Ishikawa (cell line): Measurements from ENCODE around the gene TMEM120A.
A peak's percentile ranks its signal among the peaks of the same experiment; 100 is the strongest.

Experiments used
- CEBPB ChIP-seq: IDR thresholded peaks from 2 replicates; pipeline ENCODE4 v1.6.1; 2012
- CREB1 ChIP-seq: IDR thresholded peaks from 2 replicates; pipeline ENCODE4 v1.6.1; 2012; ENCODE audit warnings: low read depth
- EGR1 ChIP-seq: IDR thresholded peaks from 2 replicates; pipeline ENCODE4 v1.6.1; 2012
- EP300 ChIP-seq: IDR thresholded peaks from 2 replicates; pipeline ENCODE4 v1.6.1; 2012; ENCODE audit warnings: borderline replicate concordance
- FOXM1 ChIP-seq: IDR thresholded peaks from 2 replicates; pipeline ENCODE4 v1.6.1; 2012; ENCODE audit warnings: low read depth, borderline replicate concordance
- MAX ChIP-seq: IDR thresholded peaks from 2 replicates; pipeline ENCODE4 v1.6.1; 2012
- NFIC ChIP-seq: IDR thresholded peaks from 2 replicates; pipeline ENCODE4 v1.6.1; 2012
- RAD21 ChIP-seq: IDR thresholded peaks from 2 replicates; pipeline ENCODE4 v1.6.1; 2012; ENCODE audit warnings: low read depth
- REST ChIP-seq: IDR thresholded peaks from 2 replicates; pipeline ENCODE4 v1.6.1; 2012; ENCODE audit warnings: low read depth, mild to moderate bottlenecking
- TAF1 ChIP-seq: IDR thresholded peaks from 2 replicates; pipeline ENCODE4 v1.6.1; 2012; ENCODE audit warnings: low read depth, mild to moderate bottlenecking
- TCF12 ChIP-seq: IDR thresholded peaks from 2 replicates; pipeline ENCODE4 v1.6.1; 2012; ENCODE audit warnings: low read depth
- TEAD4 ChIP-seq: IDR thresholded peaks from 2 replicates; pipeline ENCODE4 v1.6.1; 2012
- USF1 ChIP-seq: IDR thresholded peaks from 2 replicates; pipeline ENCODE4 v1.6.1; 2012
- YY1 ChIP-seq: IDR thresholded peaks from 2 replicates; pipeline ENCODE4 v1.6.1; 2012; ENCODE audit warnings: low read depth
- ZBTB7A ChIP-seq: IDR thresholded peaks from 2 replicates; pipeline ENCODE4 v1.6.1; 2012; ENCODE audit warnings: low read depth

TMEM120A gene

GRCh38 chr7:75946207-75946855 is 48.1 kb downstream of the TMEM120A start:
- TF ChIP-seq EP300 = no peak

GRCh38 chr7:75945297-75946168 is 48.9 kb downstream of the TMEM120A start:
- TF ChIP-seq FOXM1 (no peak), TCF12 (no peak), ZBTB7A (peak; percentile 58; the same call in 1 of the 2 replicates), RAD21 (peak; percentile 38; the same call in 1 of the 2 replicates), EGR1 (no peak), CEBPB (peak; percentile 82)

DNA sequence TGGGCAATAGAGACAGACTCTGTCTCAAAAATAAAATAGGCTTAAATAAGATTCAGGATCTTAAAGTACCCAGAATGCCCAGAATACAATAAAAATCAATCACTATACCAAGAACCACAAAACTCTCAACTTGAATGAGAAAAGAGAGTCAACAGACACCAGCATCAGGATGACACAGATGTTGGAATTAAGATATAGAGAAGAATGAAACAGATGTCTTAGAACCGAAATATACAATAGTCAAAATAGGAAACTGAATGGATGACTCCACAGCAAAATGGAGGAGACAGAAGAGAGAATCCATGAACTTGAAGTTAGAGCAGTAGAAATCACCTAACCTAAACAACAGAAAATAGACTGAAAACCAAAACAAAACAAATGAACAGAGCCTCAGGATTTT is 49.9 kb downstream of the TMEM120A start:
- TF ChIP-seq ZBTB7A (no peak), YY1 (no peak)

GRCh38 chr7:75943864-75944263 is 50.5 kb downstream of the TMEM120A start:
- TF ChIP-seq MAX = peak; percentile 35; the same call in 1 of the 2 replicates
- no peak for TF ChIP-seq FOXM1

- TF ChIP-seq ZBTB7A (no peak), FOXM1 (no peak), USF1 (no peak), TAF1 (no peak), CEBPB (no peak), CREB1 (no peak), MAX (no peak), EP300 (no peak), RAD21 (no peak), EGR1 (no peak), TEAD4 (no peak), NFIC (no peak), REST (no peak)
Observed at GRCh38 chr7:75938921-75939320, 55.5 kb downstream of the TMEM120A start.

DNA sequence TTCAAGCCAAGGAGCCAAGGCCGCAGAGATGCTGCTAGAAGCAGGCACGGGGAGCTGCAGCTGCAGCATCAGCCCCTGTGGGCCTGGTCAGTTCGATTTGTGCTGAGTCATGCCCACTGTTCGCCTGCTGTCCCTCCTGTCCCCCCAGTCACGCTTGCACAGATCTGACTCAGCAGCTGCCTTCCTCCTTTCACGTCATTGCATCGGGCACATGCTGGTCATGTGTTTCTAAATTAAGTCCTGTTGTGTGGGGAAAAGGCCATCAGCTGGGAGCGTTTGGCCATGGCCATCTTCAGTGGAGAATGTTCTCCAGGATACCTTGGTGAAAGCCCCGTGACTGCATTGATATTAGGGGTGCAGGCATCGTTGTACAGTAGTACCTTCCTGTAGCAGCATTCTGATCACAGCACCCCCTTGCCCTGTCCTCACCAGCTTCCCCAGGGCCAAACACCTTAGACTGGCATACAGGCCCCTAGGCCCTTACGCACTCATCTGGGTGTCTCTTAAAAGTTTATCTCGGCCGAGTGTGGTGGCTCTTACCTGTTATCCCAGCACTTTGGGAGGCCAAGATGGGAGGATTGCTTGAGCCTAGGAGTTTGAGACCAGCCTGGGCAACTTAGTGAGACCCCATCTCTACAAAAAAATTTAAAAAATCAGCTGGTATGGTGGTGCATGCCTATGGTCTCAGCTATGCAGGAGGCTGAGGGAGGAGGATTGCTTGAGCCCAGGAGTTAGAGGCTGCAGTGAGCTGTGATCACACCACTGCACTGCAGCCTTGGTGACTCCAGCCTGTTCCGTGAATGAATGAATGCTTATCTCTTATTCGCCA is 56.2 kb downstream of the TMEM120A start:
- TF ChIP-seq EGR1 = no peak
- no peak for TF ChIP-seq NFIC
- TF ChIP-seq USF1 = peak; percentile 65; the same call in 1 of the 2 replicates
- TF ChIP-seq EP300 = peak; percentile 40; the same call in 1 of the 2 replicates
- no peak for TF ChIP-seq TAF1
- 0 out of 2 replicates have a peak, but pooled peaks have one; percentile 32 for TF ChIP-seq TCF12
- TF ChIP-seq MAX = peak; percentile 90
